GM18861 (cell line): ENCODE data around the gene USP7.

ENCODE experiments used
- ATAC-seq: cut with Tn5 transposase; IDR thresholded peaks from one replicate; pipeline ENCODE4 v1.9.1; 2021; ENCODE audit not compliant: unreplicated experiment

Gene USP7

DNA sequence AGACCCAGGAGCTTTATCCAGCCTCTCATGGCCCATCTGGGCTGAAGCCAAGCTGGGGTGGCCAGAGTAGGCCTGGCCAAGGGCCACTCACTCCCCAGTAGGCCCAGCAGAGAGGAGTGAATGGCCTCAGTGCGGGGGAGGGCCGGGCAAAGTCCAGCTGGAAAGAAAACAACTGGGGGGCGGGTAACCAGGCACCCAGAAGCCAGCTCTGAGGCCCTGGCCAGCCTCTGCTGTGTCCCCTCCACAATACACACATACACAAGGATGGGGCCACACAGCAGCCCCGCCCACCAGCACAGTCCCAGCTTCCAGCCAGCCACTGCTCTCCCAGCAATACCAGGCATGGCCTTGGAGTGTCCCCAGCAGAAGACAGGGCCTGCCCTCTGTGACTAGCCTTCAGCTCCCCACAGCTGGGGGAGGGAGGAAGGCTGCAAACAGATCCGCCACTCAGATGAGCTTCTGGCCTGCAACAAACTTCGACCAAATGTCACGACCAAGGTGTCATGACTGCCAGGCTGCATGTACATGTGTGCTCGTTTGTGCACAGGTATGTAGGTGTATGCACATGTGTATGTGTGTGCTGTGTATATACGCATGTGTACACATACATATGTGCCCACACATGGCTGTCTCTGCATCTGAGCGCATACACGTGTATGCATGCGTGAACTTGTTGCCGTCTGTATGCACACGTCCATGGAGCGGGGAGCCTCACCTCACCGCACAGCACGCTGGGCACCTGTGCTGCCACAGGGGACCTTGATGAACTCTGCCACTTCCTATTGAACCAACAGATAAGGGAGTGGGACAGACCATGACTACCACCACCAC lies 99.9 kb downstream of the USP7 start:
- no peak for ATAC-seq

- no peak for ATAC-seq
Observed at GRCh38 chr16:8862309-8863130, 101.2 kb downstream of the USP7 start.

DNA sequence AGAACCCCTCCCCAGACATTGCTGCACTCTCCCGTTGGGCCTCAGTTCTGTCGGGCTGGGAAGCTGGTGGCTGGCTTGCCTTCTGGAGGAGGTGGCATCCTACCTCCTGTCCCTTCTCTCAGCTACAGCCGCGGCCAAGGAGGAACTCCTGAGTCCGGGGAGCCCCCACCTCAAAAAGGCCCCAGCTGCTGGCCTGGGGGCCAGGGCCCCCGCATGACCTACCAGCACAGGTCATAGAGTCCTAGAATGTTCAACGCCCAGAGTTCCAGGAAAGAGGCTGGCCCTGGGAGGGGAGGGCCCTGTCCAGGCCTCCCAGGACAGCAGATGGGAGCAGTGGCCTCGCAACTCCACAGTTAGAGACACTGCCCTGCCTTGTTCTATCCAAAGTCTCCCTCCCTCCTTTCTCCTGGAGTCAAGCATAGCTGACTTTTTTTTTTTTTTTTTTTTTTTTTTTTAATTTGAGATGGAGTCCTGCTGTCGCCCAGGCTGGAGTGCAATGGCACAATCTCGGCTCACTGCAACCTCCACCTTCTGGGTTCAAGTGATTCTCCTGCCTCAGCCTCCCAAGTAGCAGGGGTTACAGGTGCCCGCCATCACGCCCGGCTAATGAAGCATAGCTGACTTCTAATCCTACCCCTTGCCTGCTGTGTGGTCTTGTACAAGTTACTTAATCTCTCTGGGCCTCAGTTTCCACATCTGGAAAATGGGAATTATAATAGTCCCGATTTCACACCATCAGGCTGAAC lies 102.0 kb downstream of the USP7 start:
- no peak for ATAC-seq

DNA sequence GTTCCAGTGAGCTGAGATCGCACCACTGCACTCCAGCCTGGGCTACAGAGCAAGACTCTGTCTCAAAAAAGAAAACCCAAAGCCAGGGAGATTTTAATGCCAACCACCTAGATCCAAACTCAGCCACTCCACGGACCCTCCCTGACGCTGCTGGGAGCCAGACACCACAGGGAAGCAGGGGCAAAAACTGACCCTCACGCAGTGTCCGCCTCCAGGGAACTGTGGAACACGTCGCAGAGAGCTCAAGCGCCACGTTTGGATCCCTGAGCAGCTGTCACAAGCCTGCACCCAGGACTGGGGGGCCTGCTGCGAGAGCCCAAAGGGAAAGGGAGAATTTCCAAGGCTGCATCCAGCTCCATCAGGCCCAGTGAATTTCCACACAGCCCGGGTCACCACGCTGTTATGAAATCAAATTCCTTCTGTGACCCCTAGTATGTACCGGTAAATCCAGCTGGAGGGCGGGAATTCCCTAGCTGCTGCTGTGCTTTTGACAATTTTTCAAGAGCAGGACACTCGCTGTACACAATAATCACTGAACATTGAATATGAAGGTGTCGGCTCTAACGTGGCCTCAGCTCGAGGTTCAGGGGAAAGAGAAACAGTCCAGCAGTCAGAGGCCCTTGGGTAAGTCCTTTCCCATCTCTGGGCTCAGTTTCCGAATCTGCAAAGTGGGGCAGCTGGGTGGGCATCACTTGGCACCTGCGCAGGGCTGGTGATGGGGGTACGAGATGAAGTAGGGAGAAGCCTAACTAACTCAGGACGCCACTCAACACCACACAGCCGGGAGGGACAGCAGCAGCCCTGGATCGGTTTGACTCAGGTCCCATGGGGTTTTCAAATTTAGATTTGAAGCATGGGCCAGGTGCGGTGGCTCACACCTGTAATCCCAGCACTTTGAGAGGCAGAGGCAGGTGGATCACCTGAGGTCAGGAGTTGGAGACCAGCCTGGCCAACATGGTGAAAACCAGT lies 103.5 kb downstream of the USP7 start:
- ATAC-seq, result no peak

DNA sequence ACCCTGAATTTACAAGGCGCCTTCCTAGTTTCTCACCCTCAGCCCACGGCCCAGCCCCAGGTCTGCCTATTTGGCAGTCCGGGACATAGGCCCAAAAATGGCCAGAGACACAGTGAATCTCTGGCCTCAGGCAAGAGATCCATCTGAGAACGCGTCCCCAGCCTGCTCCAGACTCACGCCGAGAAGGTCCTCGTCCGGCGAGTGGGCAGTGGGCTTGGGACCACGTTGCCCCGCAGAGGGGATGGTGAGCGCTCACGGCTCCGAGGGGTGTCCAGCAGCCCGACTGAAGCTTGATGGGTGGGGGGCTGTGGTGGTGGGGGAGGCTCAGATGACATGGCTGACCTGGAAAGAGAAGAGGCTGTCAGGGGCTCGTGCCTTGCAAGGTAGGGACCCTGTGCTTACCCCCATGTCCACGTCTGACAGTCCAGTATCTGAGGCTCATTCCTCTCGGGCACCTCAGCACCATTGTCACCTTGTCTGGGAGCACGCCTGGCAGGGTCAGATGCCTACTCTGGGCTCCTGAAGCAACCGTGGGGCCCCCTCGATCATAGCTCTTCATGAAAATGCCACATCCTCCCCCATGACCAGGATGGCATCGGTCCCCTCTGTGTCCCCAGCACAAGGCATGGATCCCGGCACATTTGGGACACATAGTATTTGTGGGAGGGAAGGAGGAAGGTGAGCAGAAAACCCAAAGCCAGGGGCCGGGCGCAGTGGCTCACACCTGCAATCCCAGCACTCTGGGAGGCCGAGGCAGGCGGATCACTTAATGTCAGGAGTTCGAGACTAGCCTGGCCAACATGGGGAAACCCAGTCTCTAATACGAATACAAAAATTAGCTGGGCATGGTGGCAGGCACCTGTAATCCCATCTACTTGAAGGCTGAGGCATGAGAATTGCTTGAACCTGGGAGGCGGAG lies 104.5 kb downstream of the USP7 start:
- no peak for ATAC-seq

- ATAC-seq, result no peak
Observed at GRCh38 chr16:8855972-8856371, 107.7 kb downstream of the USP7 start.

GRCh38 chr16:8855051-8855786 lies 108.5 kb downstream of the USP7 start:
- ATAC-seq, result no peak

DNA sequence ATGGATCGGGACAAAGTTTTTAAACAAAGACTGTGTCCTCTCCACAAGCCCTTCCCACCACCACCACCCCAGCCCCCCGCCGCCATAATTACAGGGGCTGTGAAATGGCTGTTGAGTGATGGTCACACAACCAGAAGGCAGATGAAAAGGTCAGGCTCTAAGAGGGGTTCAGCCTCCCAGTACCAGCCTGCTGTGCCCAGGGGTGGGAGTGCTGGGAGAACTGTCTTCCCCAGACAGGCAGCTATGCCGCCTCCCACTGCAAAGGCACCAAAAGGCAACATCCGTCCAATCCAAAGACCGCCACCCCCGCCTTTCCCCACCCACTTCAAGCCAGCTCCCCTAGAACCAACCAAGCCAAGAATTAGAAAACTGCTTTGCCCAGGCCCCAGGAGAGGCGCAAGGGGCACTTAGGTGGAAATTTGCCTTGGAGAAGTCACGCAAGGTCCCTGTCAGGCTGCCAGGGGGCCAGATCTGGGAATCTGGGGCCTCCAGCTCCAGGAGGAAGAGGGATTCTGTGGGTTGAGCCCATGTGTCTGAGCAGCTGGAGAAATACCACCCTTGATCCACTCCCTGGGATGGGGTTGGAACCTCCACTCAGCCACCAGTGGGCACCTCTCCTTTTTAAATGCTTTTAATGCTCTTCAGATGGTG lies 109.3 kb downstream of the USP7 start:
- ATAC-seq, result no peak

GRCh38 chr16:8853611-8854010 lies 110.1 kb downstream of the USP7 start:
- no peak for ATAC-seq

GRCh38 chr16:8853150-8853549 lies 110.6 kb downstream of the USP7 start:
- no peak for ATAC-seq

GRCh38 chr16:8852534-8852933 lies 111.2 kb downstream of the USP7 start:
- no peak for ATAC-seq

DNA sequence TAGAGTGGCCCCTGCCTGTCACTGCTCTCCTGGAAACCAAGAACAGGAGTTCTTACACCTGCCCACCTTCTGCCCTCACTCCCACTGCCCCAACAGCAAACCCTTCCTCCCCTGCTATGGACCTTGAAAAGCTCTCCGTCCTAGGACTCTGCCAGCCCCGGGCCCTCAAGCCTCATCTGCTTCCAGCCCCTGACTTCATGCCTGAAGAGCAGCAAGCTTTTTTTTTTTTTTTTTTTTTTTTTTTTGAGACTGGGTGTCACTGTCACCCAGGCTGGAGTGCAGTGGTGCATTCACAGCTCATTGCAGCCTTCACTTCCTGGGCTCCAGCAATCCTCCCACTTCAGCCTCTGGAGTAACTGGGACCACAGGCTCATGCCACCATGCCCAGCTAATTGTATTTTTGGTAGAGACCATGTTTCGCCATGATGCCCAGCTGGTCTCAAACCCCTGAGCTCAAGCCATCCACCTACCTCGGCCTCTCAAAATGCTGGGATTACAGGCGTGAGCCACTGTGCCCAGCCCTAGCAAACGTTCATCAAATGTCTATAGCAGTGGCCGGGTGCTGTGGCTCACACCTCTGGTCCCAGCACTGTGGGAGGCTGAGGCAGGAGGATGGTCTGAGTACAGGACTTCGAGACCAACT lies 111.8 kb downstream of the USP7 start:
- no peak for ATAC-seq

DNA sequence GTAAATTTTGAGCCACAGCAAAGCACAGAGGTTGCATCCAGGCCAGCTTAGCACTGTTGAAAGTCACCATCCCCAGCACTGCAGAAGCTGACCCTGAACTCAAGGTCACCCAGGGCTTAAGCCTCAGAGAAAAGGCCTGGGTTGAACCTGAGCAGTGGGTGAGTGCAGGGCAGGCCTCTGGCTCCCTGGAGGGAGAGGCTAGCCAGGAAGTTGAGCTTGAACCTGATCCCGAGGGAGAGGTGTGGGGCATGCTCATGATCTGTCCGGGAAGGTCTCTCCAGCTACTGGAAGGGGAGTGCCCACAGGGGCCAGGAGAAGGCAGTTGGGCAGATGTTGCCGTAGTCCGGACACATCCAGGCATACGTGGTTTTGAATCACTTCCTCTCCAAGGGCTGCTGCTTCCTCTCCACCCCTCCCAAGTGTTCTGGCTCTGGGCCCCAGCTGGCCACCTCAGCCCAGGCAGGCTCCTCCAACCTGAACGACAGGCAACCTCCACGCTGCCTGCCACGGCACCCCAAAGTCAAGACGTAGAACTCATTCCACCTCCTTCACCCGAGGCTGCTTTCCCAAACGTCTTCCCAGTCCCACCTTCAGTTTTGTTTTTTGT lies 113.3 kb downstream of the USP7 start:
- no peak for ATAC-seq

DNA sequence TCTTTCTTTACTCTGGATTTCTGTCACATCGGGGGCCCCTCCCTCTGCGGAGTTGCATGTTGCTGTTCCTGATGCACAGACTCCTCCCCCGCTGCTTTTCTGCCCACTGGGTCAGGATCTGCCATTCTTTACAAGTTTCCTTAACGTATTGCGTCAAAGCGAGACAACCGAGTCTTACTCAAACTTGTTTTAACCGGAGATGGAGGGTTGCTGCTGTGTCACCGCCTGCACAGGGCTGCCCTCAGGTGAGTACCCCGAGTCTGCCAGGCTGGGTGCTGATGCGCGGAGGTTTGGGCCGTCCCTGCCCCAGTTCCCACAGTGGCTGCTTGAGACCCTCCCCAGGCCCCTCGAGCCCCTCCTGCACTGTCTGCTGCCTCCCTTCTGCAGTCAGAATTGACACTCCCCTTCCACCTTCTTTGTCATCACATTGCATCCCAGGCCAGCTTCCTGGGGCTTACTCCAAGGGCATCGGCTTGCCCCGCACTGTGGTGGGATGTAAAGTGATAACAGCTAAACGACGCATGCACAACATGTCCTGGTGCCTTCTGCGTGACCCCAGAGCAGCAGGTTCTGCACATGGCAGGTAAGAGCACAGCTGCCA lies 114.2 kb downstream of the USP7 start:
- ATAC-seq, result no peak

- no peak for ATAC-seq
Observed at GRCh38 chr16:8848939-8849391, 114.7 kb downstream of the USP7 start.

DNA sequence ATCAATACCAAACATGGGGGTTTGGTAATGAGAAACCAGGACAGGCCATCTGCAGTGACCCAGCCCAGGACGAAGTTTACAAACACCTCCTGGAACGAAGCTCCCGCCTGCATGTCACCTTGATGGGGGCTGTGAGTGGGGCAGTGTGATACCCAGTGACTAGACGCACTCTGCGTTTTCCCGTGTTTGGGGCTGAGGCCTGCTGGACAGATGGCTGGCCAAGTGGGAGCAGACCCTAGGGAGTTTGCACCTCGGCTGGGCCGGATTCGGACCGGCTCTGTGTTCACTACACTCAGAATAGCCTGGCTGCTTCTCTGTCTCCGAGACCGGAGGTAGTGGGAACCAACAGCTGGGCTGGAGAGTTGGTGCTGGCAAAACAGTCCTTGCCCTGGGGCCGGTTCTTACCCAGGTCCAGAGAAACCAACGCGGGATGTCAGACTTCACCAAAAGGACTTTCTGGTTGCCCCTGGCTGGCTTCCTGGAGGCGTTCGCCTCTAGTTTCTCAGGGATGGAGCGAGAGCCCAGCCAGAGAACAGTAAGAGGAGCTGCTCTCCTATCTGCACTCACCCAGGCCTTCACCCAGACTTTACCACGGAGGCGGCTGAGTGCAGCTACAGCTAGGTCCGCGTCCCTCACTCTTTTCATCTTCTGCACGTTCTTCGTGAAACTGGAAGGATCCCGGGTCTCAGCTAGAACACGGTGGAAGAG lies 115.3 kb downstream of the USP7 start:
- no peak for ATAC-seq
